Stomach (tissue), 9 donors: ENCODE measurements around the gene GSG1L. TPM values are rescaled to one million over a fixed set of nuclear protein-coding genes. Genes with fewer than 3 reads are reported as not detected.

ENCODE experiments used
- DNase-seq, 2 donors: peaks; one replicate each; pipeline versions ENCODE4 v3.0.0 to v3.0.0-alpha.2; 2013 to 2019
- H3K27ac ChIP-seq, 5 donors: fragments of 200-600 bp in 4 of 5; sonication (generic) in 4 of 5; one replicate each; pipeline ENCODE4 v1.5.1; 2013 to 2019; ENCODE audit warnings: mild to moderate bottlenecking in 1 of 5, moderate library complexity in 1 of 5
- H3K27me3 ChIP-seq, 3 donors: fragments of 200-600 bp; sonication (generic); one replicate each; pipeline ENCODE4 v1.5.1; 2017 to 2019; ENCODE audit warnings: mixed run types in 1 of 3
- H3K36me3 ChIP-seq, 4 donors: fragments of 200-600 bp; sonication (generic); 1 replicate in 3 of 4; 2 replicates in 1 of 4; pipeline ENCODE4 v1.5.1; 2016 to 2019
- H3K4me1 ChIP-seq, 4 donors: fragments of 200-600 bp; sonication (generic); one replicate each; pipeline ENCODE4 v1.5.1; 2016 to 2019
- H3K4me3 ChIP-seq, 4 donors: fragments of 200-600 bp; sonication (generic) in 3 of 4; one replicate each; pipeline ENCODE4 v1.5.1; 2016 to 2019; ENCODE audit warnings: mild to moderate bottlenecking in 1 of 4
- H3K9me3 ChIP-seq, 4 donors: fragments of 200-600 bp; sonication (generic); one replicate each; pipeline ENCODE4 v1.5.1; 2016 to 2019
- CTCF ChIP-seq, 7 experiments: fragments of 450-650 bp in 4 of 7; fragments of 200-600 bp in 3 of 7; sonication (generic) in 3 of 7; IDR thresholded peaks; one replicate each; pipeline ENCODE4 v1.5.1; 2016 to 2019; ENCODE audit warnings: antibody characterized with exemption in 7 of 7, control low read depth in 2 of 7, mild to moderate bottlenecking in 1 of 7
- EP300 ChIP-seq: sonication (generic); formaldehyde crosslinking; IDR thresholded peaks from one replicate; pipeline ENCODE4 v1.6.1; 2017; ENCODE audit warnings: antibody characterized with exemption
- POLR2A ChIP-seq, 4 donors: fragments of 450-650 bp; IDR thresholded peaks; one replicate each; pipeline ENCODE4 v1.6.1; 2016; ENCODE audit warnings: antibody characterized with exemption in 4 of 4, control low read depth in 2 of 4, mild to moderate bottlenecking in 1 of 4, moderate library complexity in 1 of 4
- POLR2AphosphoS5 ChIP-seq, 3 donors: sonication (generic); formaldehyde crosslinking; IDR thresholded peaks; one replicate each; pipeline ENCODE4 v1.6.1; 2016; ENCODE audit warnings: antibody characterized with exemption in 3 of 3
- WGBS, 5 donors: extraction: QIAGEN DNeasy Blood & Tissue Kit in 3 of 5; methylation state at CpG; one replicate each; pipeline versions ENCODE4 v1.1.5 to v1.1.7; 2013 to 2018; 5-methylcytosine and 5-hydroxymethylcytosine counted together
- intact Hi-C: fragments of 100-400 bp; cut with DNase I; formaldehyde crosslinking; loops from one replicate; pipeline ENCODE4 v1.15.1; 2023; ENCODE audit warnings: low total_unique reads
- polyA plus RNA-seq, 3 donors: library from polyadenylated mRNA; stranded (reverse); fragments of 200-250 nt; gene quantifications; one replicate each; pipeline ENCODE4 v1.2.3, GENCODE V29; 2013
- total RNA-seq, 5 donors: library from RNA; depleted of rRNA; stranded (reverse); fragments of >200 nt; gene quantifications; one replicate each; pipeline versions ENCODE4 v1.1.0 to v1.2.3, GENCODE V29; 2014 to 2016
- donor health status: healthy with polysubstance abuse.
- donor health status: Bipolar disorder and iron deficiency.
- donor health status: healthy.

GSG1L gene
- total and polyA plus RNA-seq, 8 donors: 0.06 TPM; not detected in 7

GRCh38 chr16:27813591-27813990, 249.9 kb downstream of the GSG1L start:
- Histone ChIP-seq H3K4me3 (no peak overlapping the region), H3K27ac (no peak overlapping the region), H3K27me3 (peaks cover 0 to 24% (median 0%) of the 10 kb centered on the region in 3 donors), H3K36me3 (no peaks in the 10 kb centered on the region), H3K9me3 (peaks cover 0 to 10% (median 3%) of the 10 kb centered on the region in 4 donors), H3K4me1 (no peaks in the 10 kb centered on the region)
- no peak for TF ChIP-seq POLR2A (IDR thresholded peaks at IDR 0.05)
- TF ChIP-seq EP300: no peak
- no peak for TF ChIP-seq CTCF (IDR thresholded peaks at IDR 0.05)
- TF ChIP-seq POLR2AphosphoS5 (IDR thresholded peaks at IDR 0.05): no peak
- 87 to 94% (median 89%) methylated on average over 9 of the region's 9 CpGs for WGBS, 5 donors
- no peak for DNase-seq
- intact Hi-C loops: no loop called here

GRCh38 chr16:27811881-27812280, 251.6 kb downstream of the GSG1L start:
- intact Hi-C loops: no loop called here
- 81 to 90% (median 83%) methylated on average over 3 of the region's 3 CpGs for WGBS, 5 donors
- DNase-seq: no peak

GRCh38 chr16:27806986-27807385, 256.5 kb downstream of the GSG1L start:
- H3K4me1 ChIP-seq: no peaks in the 10 kb centered on the region
- TF ChIP-seq EP300 (no peak), CTCF (IDR thresholded peaks at IDR 0.05) (no peak), POLR2A (IDR thresholded peaks at IDR 0.05) (no peak), POLR2AphosphoS5 (IDR thresholded peaks at IDR 0.05) (no peak)
- no peak for DNase-seq
- WGBS, 5 donors: 58 to 76% (median 60%) methylated on average over 5 of the region's 5 CpGs
- H3K4me3 ChIP-seq: no peak overlapping the region
- no peaks in the 10 kb centered on the region for H3K36me3 ChIP-seq
- peaks cover 0 to 7% (median 1%) of the 10 kb centered on the region in 4 donors for H3K9me3 ChIP-seq
- H3K27ac ChIP-seq: no peak overlapping the region
- peaks cover 0 to 25% (median 8%) of the 10 kb centered on the region in 3 donors for H3K27me3 ChIP-seq
- intact Hi-C loops: no loop called here

More at GRCh38 chr16:27811881-27812280, 251.6 kb downstream of the GSG1L start:
- TF ChIP-seq CTCF (IDR thresholded peaks at IDR 0.05) (no peak), POLR2A (IDR thresholded peaks at IDR 0.05) (no peak)
- H3K4me3 ChIP-seq: no peak overlapping the region
- no peaks in the 10 kb centered on the region for H3K36me3 ChIP-seq
- no peak overlapping the region for H3K27ac ChIP-seq
- H3K9me3 ChIP-seq: peaks cover 0 to 10% (median 3%) of the 10 kb centered on the region in 4 donors
- no peaks in the 10 kb centered on the region for H3K4me1 ChIP-seq
- H3K27me3 ChIP-seq: peaks cover 0 to 15% (median 0%) of the 10 kb centered on the region in 3 donors

GRCh38 chr16:27806388-27806787, 257.1 kb downstream of the GSG1L start:
- H3K4me1 ChIP-seq: no peaks in the 10 kb centered on the region
- intact Hi-C loops: no loop called here

More at GRCh38 chr16:27806388-27806787, 257.1 kb downstream of the GSG1L start:
- H3K27me3 ChIP-seq: peaks cover 0 to 25% (median 8%) of the 10 kb centered on the region in 3 donors
- no peak overlapping the region for H3K27ac ChIP-seq
- H3K4me3 ChIP-seq: no peak overlapping the region
- TF ChIP-seq EP300 (no peak), CTCF (IDR thresholded peaks at IDR 0.05) (no peak), POLR2A (IDR thresholded peaks at IDR 0.05) (no peak), POLR2AphosphoS5 (IDR thresholded peaks at IDR 0.05) (no peak)
- H3K9me3 ChIP-seq: peaks cover 0 to 7% (median 1%) of the 10 kb centered on the region in 4 donors
- no peaks in the 10 kb centered on the region for H3K36me3 ChIP-seq
- DNase-seq: no peak
